ENCODE data around the gene MRFAP1.
"Not testable (repeated sequence)": the region's sequence is repeated elsewhere in the genome, so short reads cannot be mapped to it uniquely, and the experiment has no call there.

Gene MRFAP1

DNA sequence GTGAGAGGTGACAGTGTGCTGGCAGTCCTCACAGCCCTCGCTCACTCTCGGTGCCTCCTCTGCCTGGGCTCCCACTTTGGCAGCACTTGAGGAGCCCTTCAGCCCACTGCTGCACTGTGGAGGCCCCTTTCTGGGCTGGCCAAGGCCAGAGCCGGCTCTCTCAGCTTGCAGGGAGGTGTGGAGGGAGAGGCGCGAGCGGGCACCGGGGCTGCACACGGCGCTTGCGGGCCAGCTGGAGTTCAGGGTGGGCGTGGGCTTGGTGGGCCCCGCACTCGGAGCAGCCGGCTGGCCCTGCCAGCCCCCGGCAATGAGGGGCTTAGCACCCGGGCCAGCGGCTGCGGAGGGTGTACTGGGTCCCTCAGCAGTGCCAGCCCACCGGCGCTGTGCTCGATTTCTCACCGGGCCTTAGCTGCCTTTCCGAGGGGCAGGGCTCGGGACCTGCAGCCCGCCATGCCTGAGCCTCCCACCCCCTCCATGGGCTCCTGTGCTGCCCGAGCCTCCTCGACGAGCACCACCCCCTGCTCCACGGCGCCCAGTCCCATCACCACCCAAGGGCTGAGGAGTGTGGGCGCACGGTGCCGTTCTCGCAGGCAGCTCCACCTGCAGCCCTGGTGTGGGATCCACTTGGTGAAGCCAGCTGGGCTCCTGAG lies 32.2 kb downstream of the MRFAP1 start:
- DNase-seq, result not testable (repeated sequence)

DNA sequence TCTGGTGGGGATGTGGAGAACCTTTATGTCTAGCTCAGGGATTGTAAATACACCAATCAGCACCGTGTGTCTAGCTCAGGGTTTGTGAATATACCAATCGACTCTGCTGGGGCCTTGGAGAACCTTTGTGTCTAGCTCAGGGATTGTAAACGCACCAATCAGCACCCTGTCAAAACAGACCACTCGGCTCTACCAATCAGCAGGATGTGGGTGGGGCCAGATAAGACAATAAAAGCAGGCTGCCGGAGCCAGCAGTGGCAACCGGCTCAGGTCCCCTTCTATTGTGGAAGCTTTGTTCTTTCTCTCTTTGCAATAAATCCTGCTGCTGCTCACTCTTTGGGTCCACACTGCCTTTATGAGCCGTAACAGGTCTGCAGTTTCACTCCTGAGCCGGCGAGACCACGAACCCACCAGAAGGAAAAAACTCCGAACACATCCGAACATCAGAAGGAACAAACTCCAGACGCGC lies 32.7 kb downstream of the MRFAP1 start:
- not testable (repeated sequence) for DNase-seq

DNA sequence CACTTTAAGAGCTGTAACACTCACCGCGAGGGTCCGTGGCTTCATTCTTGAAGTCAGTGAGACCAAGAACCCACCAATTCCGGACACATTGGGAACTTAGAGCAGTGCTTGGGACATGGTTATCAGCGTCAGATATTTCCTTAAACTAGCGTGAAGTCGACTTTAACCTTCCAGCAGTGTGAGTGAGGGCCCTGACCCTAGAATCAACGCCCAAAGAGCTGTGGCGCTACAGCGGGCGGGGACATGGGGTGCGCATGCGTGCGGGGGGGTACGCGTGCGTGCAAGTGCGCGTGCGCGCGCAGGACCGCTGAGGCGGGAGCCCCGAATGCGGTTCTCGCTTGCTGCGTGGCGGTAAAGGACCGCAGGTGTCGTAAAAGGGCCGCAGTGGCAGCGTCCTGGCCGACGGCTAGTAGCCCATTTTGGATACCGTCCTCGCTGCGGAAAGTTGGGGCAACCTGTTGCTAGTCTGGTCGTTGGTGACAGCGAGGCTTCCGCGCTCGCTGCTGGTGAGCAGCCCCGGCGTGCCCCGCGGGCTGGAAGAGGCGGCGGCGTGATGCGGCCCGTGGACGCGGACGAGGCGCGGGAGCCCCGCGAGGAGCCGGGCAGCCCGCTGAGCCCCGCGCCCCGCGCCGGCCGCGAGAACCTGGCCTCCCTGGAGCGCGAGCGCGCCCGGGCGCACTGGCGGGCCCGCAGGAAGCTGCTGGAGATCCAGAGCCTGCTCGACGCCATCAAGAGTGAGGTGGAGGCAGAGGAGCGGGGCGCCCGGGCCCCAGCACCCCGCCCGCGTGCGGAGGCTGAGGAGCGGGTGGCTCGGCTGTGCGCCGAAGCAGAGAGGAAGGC lies 33.4 kb downstream of the MRFAP1 start:
- peak; percentile 94 for DNase-seq

DNA sequence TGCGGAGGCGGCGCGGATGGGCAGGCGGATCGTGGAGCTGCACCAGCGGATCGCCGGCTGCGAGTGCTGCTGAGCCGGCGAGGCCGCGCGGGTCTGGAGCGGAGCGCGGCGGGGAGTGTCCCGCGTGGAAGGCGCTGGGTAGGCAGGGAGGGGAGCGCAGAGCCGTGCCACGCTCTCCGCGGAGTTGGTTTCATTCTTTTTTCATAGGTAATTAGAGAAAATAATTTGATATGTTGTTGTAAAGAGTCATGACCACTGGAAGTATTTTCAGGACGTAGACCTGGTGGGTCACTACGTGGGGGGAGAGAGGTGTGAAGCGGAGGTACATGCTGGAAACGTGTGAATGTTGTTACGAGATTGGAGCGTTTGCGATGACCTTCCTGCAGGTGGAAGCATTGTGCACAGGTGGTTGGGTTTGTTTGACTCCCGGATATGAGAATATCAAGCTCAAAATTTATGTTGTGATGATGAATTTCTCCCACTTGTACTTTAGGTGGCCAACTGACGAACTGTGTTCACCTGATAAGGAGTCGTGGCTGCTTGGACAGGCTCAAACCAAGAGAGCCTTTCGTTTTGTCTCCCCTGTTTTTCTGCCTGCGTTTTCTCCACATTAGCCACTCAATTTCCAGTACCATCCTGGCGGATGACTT lies 34.1 kb downstream of the MRFAP1 start:
- DNase-seq, result peak; percentile 28

DNA sequence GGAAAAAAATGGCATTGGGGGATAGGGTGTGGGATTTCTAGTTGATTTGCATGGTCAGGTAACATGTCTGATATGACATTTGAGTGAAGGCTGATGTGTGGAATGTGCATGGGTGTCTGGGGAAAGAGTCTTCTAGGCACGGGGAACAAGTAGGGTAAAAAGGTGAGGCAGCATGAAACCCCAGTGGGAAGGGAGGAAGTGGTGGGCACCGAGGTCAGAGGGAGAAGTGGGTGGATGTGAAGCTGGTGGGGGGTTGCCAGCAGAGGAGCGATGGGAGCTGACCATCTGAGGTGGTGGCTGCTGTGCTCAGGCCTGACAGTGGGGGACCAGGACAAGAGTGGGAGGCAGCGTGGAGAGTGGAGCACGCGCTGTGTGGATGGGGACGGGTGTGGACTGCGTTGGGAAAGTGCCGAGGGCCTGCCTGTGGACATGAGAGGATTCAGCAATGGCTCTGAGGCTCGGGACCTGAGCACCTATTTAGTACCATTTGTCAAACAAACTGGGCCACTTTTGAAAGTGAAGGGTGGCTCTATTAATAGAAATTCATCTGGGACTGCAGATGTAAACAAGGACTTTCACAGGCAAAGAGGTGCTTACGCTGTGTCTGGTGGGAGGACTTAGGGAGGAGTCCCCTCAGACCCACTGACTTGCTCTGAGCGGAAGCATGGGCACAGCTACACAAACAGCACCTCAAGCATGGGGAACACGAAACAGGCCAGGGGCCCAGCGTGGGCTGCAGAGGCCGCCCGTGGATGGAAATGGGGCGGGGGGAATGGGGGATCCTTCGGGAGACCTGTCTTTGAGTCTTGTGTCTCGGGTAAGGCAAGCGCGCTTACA lies 36.5 kb downstream of the MRFAP1 start:
- no peak for DNase-seq

DNA sequence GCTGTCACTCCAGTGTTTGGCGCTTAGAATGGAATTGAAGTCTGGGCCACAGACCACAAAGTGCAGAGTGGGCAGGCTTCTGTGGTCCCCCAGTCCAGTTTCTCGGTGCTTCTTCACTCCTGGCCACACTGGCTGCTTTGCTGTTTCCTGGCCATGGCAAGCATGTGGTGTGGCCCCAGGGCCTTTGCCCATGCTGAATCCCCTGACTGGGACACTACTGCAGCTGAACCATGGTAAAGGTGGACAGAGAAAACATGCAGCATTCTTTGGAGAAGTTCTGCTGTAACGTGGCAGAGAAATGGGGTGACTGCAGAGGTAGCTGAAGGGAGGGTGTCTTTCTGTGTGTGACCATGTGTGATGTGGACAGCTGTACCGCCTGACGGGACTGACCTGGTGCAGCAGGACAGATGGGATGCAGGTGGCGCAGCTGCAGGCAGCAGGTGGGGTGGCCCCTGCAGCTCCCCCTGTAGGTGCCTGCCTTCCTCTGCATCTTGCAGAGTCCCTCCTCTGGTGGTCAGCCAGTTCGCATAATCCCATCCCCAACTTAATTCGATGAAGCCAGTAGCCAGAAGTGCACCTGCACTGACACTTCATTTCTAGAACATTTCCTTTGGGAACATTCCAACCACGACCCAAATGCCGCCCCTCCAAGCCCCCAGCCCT lies 40.0 kb downstream of the MRFAP1 start:
- DNase-seq, result no peak

DNA sequence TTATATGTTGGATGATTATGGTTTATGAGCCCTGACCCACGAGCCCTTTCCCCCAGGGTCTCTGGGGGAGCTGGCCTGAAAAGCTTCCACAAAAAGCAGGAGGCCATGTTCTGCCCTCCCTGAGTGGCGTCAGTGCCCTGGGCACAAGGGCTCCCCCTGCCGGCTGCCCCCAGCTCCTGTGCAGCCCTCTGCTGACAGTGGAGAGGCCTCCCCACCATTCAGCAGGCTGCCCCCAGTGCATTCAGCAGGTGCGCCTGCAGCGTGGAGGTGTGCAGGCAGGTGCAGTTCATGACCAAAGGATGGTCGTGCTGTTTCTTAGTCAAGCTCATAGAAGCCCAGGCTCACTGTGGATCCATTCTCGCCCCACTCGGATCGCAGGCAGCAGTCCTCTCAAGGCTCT lies 40.7 kb downstream of the MRFAP1 start:
- no peak for DNase-seq

DNA sequence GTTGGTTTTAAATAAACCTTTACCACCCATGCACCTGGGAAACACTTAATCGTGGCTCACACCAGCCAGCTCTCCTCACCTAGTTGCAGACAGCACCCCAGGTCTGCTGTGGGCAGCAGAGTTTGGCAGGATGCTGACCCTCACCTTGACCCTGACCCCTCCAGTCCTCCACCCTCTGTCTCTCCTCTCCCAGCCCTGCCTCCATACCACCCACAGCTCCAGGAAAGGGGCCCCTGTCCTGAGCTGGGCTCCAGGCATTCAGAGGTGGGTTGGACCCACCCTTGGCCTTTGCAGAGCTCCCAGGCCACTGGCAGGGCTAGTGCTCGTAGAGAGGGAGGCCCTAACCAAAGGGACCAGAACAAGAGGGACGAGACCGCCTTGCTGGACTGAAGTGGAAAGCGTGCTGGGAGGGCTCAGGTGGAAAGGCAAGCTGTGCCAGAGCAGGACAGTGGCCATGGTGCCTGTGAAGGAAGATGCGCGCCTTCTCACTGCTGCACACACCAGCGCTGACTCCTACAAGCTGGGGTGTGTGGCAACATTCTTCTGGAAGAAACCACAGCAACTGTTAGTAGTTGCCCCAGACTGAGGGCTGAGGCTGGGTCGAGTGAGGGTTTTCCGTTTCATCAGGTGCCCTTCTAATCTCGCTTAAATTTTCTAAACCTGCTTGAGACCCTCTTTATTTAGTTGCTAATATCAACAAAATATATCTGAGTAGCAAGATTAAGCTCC lies 42.5 kb downstream of the MRFAP1 start:
- DNase-seq, result no peak

DNA sequence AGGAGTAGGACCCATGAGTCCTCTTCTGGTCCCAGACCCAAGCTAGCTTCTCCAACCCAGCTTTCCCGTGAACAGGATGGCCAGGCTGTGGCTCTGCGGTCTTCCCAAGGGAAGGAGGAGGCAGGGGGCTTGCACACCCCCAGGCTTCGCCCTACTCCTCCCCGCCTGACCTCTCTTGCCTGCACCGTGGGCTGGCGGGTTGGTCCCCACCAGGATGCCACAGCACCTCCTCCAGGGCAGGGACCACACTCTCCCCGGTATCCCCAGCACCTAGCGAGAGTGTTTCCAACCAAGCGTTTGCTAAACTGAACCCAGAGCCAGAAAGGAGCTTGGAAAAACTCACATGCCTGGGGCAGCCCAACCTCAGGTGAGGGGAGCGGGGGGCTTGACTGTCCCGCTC lies 44.2 kb downstream of the MRFAP1 start:
- no peak for DNase-seq

DNA sequence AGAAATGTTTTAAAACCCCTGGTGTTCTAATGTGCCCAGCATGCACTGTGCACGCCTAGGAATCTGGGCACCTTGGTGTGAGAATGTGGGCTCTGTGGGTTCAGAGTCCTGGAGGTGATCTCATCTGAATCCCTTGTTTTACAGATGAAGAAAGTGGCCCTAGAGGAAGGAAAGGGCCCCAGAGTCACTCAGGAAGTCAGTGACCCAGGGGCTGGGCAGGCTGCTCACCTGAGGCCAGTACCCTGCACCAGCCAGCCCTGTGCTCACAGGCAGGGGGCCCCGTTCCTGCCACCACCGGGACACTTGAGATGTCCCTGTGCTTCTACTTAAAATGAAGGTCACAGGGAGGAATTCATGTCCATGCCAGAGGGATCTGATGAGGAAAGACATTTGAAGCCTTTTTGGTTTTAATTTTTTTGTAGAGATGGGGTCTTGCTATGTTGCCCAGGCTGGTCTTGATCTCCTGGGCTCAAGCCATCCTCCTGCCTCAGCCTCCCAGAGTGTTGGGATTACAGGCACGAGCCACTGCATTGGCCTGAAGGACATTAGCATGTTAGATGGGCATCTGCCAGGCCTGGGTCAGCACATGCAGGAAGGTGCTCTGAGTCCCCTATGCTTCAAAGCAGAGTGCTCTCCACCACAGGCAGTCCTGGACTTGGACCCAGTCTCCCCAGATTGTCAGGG lies 45.8 kb downstream of the MRFAP1 start:
- no peak for DNase-seq

DNA sequence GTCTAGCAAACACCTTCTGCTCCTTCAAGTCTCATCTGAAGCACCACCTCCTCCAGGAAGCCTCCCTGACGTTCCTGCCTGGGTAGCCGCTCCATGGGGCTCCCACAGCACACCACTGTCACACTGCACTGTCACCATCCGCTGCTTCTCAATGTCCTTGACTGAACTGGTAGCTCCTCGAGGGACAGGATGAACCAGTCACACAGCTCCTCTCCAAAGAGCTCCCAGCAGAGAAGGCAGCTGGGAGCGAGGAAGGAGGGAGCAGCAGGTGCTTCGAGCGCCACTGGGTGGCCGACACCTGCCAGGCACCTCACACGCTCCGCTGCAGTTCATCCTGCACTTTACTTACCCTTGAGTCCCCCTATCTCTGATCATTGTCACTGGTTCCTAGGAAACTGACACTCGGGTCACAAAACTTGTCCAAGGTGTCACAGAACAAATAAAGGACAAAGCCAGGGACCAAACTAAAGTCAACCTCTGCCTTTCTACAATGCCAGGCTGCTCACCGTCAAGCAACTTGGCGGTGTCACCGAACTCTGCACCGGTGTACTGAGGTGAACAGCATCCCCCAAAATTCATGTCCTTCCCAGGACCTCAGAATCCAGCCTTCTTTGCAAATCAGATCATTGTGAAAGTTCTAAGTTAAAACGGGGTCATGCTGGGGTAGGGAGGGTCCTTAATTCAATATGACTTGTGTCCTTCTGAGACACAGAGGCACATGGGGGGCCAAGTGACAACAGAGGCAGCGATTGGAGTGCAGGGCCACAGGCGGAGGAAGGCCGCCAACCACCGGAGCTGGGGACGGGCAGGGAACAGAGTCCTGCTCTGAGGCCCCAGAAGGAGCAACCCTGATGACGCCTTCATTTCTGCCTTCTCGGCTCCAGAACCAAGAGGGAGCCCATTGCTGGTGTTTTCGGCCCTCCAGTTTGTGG lies 47.7 kb downstream of the MRFAP1 start:
- no peak for DNase-seq

DNA sequence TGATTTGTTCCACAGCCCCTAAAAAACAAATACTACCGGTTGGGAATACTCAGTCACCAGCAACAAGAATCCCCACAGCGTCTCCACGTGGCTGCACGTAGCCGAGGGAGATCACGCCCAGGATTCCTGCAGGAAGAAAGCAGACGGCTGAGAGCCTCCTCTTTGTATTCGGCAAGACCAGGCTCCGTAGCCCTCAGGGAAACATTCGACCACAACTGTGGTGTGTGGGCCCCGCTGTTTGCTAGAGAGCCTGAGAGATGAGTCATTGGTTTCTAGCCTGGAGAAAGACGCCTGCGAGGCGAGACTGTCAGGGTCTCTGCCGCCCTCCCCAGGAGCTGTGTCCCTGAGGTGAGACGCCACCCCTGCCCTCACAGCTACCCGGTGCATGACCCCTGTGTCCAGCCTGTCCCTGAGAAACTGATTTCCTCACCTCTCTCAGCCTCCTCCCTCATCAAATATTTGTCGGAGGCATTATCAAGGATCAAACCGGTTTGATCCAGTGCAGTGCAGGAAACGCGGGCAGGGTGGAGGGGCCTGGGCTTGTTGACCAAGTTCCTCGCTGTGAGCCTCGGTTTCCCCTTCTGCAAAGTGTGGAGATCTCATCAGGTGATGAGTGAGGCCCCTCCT lies 48.5 kb downstream of the MRFAP1 start:
- peak; percentile 79 for DNase-seq

DNA sequence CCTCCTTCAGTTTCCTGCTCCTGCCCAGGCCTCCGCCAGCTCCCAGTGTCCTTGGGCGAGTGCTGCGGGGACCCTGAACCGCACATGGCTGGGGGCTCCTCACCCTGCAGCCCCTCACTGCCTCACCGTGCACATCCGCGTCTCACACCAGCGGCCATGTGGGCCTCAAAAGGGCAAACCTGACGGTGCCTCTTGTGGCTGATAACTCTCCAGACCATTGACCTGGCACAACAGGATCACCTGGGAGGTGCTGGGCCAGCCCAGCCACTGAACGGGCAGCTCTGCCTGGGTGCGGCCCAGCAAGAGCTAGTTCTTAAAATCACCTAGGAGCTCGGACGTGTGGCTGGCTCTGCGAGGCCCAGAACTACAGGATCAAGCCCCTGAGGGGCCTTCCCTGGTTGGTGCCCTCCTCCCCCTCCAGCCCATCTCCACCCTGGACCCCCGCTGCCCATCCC lies 49.0 kb downstream of the MRFAP1 start:
- no peak for DNase-seq

All from GDM1 (cell line).